GM18499 (cell line): ENCODE measurements around the gene MANSC4.
A peak's percentile ranks its signal among the peaks of the same experiment; 100 is the strongest.

ENCODE experiments used
- ATAC-seq: cut with Tn5 transposase; IDR thresholded peaks from one replicate; pipeline ENCODE4 v1.9.1; 2021; ENCODE audit warnings: moderate number of reproducible peaks; ENCODE audit not compliant: insufficient read depth, unreplicated experiment

Gene MANSC4

GRCh38 chr12:27802511-27802910 lies 22.5 kb upstream of the MANSC4 start:
- ATAC-seq, result no peak

- no peak for ATAC-seq
Measured at GRCh38 chr12:27801630-27802029, 21.6 kb upstream of the MANSC4 start.

GRCh38 chr12:27800819-27801218 lies 20.8 kb upstream of the MANSC4 start:
- ATAC-seq, result no peak

- no peak for ATAC-seq
Measured at GRCh38 chr12:27797301-27798025, 17.4 kb upstream of the MANSC4 start.

- ATAC-seq, result no peak
Measured at GRCh38 chr12:27796128-27796527, 16.1 kb upstream of the MANSC4 start.

GRCh38 chr12:27794818-27795584 lies 15.0 kb upstream of the MANSC4 start:
- ATAC-seq, result no peak

GRCh38 chr12:27790179-27790578 lies 10.1 kb upstream of the MANSC4 start:
- no peak for ATAC-seq

- ATAC-seq, result no peak
Measured at GRCh38 chr12:27787559-27787958, 7.5 kb upstream of the MANSC4 start.

GRCh38 chr12:27785882-27786570 lies 6.0 kb upstream of the MANSC4 start:
- no peak for ATAC-seq

GRCh38 chr12:27782481-27782880 lies 2.4 kb upstream of the MANSC4 start:
- ATAC-seq, result no peak

- no peak for ATAC-seq
Measured at GRCh38 chr12:27781680-27782079, 1.6 kb upstream of the MANSC4 start.

- peak; percentile 20 for ATAC-seq
Measured at GRCh38 chr12:27780612-27781408, 774 bp upstream of the MANSC4 start.

- no peak for ATAC-seq
Measured at GRCh38 chr12:27779416-27779919, 568 bp downstream of the MANSC4 start.

- no peak for ATAC-seq
Measured at GRCh38 chr12:27778206-27778605, 1.8 kb downstream of the MANSC4 start.

GRCh38 chr12:27777141-27777540 lies 2.9 kb downstream of the MANSC4 start:
- ATAC-seq, result no peak

GRCh38 chr12:27772328-27773049 lies 7.5 kb downstream of the MANSC4 start:
- ATAC-seq, result no peak

- ATAC-seq, result no peak
Measured at GRCh38 chr12:27771481-27772327, 8.3 kb downstream of the MANSC4 start.

- ATAC-seq, result no peak
Measured at GRCh38 chr12:27769142-27769673, 10.8 kb downstream of the MANSC4 start.
